ENCODE results near the gene KICS2. TPM values are rescaled to one million over a fixed set of nuclear protein-coding genes. Genes with fewer than 3 reads are reported as not detected.
"Not testable (repeated sequence)": the region's sequence is repeated elsewhere in the genome, so short reads cannot be mapped to it uniquely, and the experiment has no call there.

The KICS2 gene
- polyA plus RNA-seq, 1 donor = 6.3 TPM

DNA sequence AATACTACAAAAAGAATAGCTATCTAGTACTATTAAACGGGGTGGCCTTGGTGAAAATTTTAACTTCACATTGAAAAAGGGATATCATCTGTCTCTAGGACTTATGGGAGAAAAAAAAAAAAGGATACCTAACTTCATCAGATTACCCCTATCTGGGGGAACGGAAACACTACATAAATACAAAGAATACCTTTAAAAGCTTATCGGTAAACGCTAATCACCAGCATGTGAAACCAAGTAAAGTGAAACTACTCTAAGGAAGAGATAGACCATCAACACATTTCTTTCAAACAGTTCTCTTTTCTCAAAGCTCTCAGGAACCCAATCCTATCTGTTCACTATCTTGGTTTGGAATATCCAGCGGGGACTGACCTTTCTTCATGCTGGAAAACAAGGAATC is 3.5 kb downstream of the KICS2 start:
- DNase-seq = no peak

DNA sequence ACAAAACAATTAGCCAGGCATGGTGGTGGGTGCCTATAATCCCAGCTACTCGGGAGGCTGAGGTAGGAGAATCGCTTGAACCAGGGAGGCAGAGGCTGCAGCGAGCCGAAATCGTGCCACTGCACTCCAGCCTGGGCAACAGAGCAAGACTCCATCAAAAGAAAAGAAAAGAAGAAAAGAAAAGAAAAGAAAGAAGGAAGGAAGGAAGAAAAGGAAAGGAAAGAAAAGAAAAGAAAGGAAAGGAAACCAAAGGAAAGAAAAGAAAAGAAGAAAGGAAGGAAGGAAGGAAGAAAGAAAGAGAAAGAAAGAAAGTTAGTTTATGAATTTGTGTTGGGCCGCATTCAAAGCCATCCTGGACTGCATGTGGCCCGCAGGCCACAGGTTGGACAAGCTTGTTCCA is 4.5 kb downstream of the KICS2 start:
- not testable (repeated sequence) for DNase-seq

DNA sequence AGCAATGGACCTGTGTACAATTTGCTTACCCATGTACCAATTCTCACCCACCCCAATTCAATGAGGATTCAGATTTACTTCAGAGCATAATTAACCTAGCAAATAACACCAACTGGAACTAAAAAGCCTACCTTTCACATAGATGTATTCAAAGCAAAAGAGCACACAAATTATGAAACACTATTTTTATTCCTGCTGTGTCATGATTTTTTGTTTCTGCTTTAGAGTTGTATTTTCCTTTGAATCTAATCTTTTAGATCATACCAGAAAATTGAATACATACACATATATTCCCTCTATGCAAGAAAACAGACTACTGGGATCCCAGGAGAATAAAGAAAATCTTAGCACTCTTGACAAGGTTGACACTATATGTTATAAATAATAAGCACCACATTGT is 5.9 kb downstream of the KICS2 start:
- no peak for DNase-seq

DNA sequence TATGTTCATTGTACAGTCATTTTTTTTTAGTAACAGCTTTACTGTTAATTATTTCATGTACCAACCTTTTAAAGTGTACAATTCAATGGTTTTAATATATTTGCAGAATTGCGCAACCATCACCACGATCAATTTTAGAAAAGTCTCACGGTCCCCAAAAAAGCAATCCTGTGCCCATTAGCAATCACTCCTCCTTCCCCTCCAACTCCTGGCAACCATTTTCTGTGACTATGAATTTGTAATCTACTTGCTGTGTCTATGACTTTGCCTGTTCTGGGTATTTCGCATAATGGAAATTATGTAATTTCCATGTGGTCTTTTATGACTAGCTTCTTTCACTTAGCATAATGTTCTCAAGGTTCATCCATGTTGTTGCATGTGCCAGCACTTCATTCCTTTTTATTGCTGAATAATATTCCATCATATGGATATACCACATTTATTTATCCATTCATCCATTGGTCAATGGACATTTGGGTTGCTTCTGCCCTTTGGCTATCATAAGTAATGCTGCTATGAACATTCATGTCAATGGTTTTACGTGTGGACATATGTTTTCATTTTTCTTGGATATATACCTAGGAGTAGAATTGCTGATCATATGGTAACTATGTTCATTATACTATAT is 9.9 kb downstream of the KICS2 start:
- DNase-seq = no peak

DNA sequence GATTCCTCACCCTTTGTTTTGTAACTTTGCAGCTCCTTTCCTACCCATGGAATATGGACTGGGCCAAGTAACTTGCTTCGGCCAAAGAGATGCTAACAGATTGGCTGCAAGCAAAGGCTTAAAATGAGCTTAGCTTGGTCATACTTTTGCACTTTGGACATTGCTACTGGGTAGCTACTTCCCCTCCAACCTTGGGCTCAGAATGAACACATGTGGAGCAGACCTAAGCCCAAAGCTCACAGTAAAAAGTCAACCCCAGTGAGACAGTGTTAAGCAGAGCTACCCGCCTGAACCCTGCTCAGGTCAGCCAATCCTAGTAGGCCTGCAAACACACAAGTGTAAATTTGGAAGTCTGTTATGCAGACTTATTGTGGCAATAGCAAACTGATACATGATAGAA is 14.6 kb downstream of the KICS2 start:
- no peak for DNase-seq

- no peak for DNase-seq
These were observed 16.6 kb downstream of the KICS2 start for GRCh38 chr12:64205542-64205941.

- no peak for DNase-seq
These were observed 18.3 kb downstream of the KICS2 start for GRCh38 chr12:64203775-64204174.

DNA sequence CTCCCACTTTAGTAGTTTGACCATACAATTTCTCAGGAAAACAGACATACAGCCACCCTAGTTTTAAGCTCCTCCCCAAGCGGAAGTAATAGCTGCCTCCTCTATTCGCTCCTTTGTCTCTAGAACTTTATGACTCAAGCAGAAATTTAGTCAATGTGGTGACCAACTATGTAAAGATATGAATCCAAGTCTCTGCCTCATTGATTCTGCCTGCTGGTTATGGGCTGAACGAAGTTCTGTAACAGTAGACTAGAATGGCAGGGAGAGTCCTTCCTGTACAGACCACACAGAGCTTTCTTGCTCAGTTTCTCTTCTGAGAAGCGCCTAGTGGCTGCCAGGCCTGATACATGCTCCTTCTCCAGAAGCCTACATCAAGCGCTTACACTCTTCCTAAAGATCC is 19.1 kb downstream of the KICS2 start:
- DNase-seq = no peak

DNA sequence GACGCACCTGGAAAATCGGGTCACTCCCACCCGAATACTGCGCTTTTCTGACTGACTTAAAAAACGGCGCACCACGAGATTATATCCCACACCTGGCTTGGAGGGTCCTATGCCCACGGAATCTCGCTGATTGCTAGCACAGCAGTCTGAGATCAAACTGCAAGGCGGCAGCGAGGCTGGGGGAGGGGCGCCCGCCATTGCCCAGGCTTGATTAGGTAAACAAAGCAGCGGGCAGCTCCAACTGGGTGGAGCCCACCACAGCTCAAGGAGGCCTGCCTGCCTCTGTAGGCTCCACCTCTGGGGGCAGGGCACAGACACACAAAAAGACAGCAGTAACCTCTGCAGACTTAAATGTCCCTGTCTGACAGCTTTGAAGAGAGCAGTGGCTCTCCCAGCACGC is 26.3 kb downstream of the KICS2 start:
- not testable (repeated sequence) for DNase-seq

DNA sequence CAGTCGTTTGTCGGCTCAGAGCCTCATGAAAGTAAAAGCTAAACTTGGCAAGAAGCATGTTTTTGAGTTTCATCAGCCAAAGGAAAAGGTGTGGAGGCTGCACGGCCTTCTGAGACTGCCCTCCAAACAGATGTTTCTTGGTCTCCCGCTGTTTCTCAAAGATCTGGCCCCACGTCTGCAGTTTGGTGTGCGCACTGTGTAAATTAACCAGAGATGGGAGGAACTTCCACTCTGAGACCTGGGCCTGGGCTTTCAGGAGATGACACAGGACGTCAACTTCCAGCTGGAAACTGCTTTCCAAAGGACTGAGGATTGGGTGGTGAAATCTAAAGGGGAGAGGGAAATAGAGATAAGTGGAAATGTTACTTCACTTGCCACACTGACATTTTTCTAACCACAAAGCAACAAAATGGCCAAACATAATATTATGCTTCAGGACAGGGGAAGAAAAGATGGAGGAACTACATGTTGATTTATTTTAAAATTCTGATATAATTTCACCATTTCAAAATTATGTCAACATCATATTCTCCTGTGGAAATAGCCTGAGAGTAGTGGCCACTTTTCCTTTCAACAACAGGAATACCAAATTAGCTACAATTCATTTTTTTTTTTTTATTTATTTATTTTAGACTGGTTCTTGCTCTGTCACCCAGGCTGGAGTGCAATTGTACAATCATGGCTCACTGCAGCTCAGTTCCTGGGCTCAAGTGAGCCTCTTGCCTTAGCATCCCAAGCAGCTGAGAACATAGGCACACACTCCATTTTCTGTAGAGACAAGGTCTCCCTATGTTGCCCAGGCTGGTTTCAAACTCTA is 27.6 kb downstream of the KICS2 start:
- no peak for DNase-seq

GRCh38 chr12:64193931-64194330 is 28.2 kb downstream of the KICS2 start:
- DNase-seq = no peak

DNA sequence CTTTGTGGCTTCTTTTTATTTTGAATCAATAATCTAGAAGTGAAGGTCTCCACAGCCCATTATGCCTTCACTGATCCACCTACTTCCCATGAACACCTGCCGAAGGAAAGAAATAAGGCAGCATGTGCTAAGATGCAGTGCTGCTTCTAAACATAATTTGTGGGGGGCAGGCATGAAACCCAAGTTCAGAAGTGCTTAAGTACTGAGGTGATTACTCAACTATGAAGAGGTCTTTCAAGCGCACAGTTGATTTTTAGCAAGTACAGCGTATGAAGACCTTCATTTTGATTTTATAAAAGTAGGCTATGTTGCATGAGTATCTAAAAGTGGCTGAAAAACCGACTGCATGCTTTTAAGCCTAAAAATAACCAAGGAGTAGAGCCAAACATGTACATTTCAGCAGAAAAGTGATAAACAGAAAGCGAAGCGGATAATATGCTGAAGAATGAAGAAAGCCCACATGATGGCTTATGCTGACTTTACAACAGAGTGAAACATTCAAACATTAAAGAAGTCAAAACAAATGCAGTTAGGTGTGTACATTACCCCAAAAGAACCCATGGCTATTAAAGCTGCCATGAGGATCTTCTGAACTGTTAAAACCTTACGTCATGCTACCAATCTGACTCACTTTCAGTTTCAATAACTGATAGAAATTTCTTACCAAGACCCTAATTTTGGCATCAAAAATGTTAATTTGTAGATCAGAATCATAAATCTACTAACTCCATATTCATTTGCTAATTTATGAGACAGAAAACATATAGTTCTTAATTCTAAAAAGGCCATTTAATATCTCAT is 29.3 kb downstream of the KICS2 start:
- no peak for DNase-seq

DNA sequence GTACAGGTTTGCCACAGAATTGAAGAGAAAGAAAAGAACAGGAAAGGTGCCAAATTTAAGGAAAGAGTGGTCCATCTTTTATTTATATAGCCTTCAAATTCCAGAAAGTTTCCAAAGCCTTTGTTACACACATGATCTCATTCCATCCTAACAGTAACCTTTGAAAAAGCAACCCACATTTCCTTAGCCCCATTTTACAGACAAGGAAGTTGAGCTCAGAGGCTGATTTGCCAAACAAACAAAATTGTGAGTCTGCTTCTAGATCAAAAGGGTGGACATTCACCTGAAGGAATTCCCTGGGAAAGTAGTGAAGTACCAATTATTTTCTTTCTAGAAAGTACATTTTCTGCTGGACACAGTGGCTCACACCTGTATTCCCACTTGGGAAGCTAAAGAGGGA is 32.0 kb downstream of the KICS2 start:
- DNase-seq = no peak

DNA sequence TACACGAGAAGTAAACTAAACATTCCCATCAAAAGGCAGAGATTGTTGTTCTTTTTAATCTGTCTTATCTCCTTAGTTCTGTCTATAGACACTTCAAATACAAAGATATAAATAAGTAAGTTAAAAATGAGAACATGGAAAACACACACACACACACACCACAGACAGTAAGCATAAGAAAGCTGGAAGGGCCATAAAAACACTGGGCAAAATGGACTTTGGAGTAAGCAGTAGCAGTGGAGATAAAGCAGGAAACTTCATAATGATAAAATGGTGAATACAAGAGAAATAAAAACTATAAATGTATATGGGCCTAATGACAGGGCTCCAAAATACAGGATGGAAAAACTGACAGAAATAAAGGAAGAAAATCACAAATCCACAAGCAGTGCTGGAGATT is 32.6 kb downstream of the KICS2 start:
- DNase-seq = no peak

- no peak for DNase-seq
These were observed 34.3 kb downstream of the KICS2 start for GRCh38 chr12:64187794-64188193.

DNA sequence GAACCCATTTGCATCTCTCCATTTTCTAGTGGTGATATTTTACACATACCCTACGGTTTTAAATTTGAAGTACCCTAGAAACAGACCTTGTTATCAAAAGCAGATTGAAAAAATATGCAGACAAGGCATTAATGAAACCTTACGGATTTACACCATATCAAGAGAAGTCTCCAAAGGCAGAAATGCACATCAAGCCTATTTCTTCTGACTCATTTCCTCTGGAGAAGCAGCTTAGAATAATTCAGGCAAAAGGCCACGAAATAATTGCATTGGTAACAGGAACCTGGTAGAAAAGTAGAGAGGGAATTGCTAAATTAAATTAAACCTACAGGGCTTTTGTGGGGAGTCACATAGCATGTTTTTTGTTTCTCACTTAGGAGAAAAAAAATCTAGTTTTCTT is 34.7 kb downstream of the KICS2 start:
- no peak for DNase-seq

- no peak for DNase-seq
These were observed 35.3 kb downstream of the KICS2 start for GRCh38 chr12:64186789-64187188.

DNA sequence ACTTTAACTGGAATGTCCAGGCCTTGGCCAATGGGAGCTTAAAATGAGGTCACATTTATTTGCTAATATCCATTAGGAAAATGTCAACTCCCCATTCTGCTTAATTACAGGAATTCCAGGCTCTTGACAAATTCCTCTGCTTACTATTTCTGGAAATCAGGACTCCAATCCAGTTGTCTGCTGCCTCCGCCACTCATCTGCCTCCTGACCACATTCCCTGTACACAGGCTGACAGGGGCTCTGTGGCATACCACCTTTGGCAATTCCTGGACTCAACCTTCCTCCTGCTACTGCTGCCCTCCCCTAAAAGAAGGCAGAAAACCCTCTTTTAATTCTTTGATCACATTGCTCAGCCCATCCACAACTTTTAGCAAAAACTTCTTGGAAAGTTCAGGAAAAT is 37.9 kb downstream of the KICS2 start:
- DNase-seq = no peak

- peak; percentile 62 for DNase-seq
These were observed 40.4 kb downstream of the KICS2 start for GRCh38 chr12:64181430-64182291.

DNA sequence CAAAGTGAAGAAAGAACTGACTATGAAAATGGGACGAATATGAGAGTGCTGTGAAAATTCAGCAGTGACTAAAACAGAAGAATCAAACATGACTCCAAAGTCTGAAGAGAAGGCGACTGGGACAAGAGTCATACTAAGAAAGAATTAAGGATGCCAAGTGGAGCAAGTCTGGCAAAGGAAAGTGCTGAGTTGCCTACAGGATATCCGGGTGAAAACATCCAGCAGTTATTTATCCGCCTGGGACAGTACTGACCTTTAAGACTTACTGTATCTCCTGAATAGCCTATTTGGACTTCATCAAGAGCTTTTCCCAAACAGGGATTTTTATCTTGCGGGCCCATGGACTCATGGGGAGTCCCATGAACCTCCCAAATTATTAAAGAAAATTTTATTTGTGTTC is 41.1 kb downstream of the KICS2 start:
- no peak for DNase-seq

DNA sequence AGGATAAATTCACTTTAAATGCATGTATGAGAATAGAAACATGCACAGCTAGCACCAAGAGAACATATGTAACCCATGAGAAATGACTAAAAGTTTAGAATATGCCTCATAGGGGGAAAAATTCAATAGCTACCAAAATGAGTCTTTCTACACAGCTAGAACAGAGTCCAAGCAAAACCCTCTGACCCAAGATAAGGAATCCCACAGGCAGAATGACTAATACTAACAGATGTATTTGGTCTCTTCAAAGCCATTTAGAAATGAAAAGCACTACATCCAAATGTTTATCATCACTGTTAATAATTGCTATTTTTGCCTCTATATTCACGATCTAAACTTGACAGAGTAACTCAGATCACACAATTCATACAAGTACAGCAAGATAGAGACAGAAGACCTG is 44.0 kb downstream of the KICS2 start:
- no peak for DNase-seq

DNA sequence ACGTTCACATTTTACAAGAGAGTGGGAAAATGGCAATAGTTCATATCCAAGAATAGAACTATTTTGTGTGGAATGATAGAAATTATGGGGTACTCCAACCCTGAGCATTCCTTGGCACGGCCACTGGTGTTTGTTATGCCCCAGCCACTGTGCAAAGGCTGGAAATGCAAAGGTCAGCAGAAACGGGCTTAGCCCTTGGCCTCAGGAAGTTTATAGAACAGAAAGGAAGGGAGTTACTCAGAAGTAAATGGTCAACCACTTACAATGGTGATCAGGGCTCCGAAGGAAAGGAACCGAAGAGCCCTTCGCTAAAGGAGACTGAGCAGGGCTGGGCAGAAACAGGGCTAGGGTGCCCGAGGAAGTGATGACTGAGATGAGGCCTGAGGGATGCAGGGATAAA is 45.1 kb downstream of the KICS2 start:
- no peak for DNase-seq
